GM12864 (cell line): ENCODE results near the gene LDLRAD4.

Source experiments
- DNase-seq: peaks from one replicate; pipeline ENCODE4 v3.0.0-alpha.2; 2011; ENCODE audit warnings: low read depth
- H3K4me3 ChIP-seq: 2 replicates; pipeline ENCODE4 v1.5.1; 2011; ENCODE audit warnings: mild to moderate bottlenecking, low read depth, low read length, control low read depth
- CTCF ChIP-seq: IDR thresholded peaks from 2 replicates; pipeline ENCODE4 v1.5.1; 2011; ENCODE audit warnings: low read depth, mild to moderate bottlenecking, moderate library complexity, low read length, control low read depth, inconsistent platforms; ENCODE audit errors: missing control alignments

LDLRAD4 gene

DNA sequence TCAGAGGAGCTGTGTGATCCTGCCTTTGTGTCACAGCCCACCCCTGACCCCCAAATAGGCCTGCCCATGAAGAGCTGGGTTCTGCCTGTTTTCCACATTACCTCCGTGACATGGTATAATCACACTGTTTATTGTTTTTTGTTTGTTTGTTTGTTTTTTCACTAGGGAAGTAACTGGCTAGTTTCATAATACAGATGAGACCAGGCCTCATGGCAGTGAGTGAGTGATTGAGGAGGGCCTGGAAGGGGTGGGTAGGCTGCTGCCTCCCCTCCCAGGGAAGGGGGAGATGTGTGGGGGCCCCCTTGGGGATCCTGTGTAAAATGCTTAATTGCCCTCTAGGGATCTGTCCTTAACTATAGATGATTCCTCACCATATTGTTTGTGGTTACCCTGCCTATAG, 190.5 kb downstream of the LDLRAD4 start:
- no peak for TF ChIP-seq CTCF
- no peak overlapping the region for H3K4me3 ChIP-seq
- DNase-seq = no peak

- DNase-seq = no peak
- no peak overlapping the region for H3K4me3 ChIP-seq
- no peak for TF ChIP-seq CTCF
Measured at GRCh38 chr18:13409997-13410396, 191.4 kb downstream of the LDLRAD4 start.

GRCh38 chr18:13410471-13410870, 191.9 kb downstream of the LDLRAD4 start:
- TF ChIP-seq CTCF = no peak
- DNase-seq = no peak
- no peak overlapping the region for H3K4me3 ChIP-seq

DNA sequence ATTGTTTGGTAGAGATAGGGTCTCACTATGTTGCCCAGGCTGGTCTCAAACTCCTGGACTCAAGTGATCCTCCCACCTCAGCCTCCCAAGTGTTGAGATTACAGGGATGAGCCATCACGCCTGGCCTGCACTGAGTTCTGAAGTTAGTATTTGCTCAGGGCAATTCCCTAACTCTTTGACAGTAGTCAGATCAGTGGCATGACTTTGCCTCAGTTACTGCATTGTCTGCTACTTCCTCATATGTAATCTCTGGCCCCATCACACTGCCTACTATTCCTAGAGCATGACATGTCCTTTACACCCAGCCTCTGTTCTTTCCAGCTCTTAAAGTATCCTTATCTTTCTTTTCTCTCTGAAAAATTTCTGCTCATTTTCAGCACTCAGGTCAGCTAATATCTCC, 193.5 kb downstream of the LDLRAD4 start:
- no peak for TF ChIP-seq CTCF
- H3K4me3 ChIP-seq = no peak overlapping the region
- DNase-seq = no peak

GRCh38 chr18:13412901-13413300, 194.3 kb downstream of the LDLRAD4 start:
- DNase-seq = no peak
- no peak for TF ChIP-seq CTCF
- no peak overlapping the region for H3K4me3 ChIP-seq

DNA sequence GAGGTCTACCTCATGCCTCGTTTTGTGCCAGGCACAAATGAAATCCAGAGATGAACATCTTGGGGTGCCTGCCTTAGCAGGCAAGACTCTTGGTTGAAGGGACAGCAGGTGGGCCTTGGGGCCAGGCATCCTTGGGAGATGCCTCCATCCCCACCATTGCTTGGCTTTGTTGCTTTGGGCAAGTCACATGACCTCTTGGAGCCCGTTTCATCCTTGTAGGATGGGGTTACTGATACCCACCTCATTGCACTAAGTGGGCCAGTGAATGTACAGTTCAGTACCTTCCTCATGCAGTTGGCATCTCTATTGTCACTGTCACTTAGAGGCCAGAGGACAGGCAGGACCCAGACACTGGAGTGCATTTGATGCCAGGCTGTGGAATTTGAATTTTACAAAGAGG, 195.5 kb downstream of the LDLRAD4 start:
- no peak for DNase-seq
- TF ChIP-seq CTCF = no peak
- H3K4me3 ChIP-seq = no peak overlapping the region

DNA sequence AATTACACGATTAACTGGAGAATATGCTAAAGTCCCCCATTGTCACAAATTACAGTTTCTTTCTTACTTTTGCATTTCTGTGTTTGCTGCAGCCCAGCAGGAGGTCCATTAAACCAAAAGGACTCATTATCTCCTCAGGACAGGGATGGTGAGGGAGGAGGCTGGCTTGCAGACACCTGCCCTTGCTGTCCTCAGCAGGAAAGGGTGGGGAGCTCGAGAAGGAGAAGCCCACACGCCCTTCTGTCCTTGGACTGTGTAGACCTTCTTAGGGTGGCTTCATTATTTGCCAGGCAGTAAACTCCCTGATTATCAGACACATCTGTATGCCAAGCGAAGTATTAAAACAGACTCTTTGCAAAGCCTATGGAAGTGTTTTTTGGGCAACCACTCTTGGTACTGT, 196.0 kb downstream of the LDLRAD4 start:
- DNase-seq = no peak
- no peak for TF ChIP-seq CTCF

More for the DNA sequence above, 196.0 kb downstream of the LDLRAD4 start:
- no peak overlapping the region for H3K4me3 ChIP-seq
